SK-N-SH (cell line): ENCODE data around the gene EOMES. TPM values are rescaled to one million over a fixed set of nuclear protein-coding genes. Genes with fewer than 3 reads are reported as not detected.

Experiments
- CTCF ChIA-PET: fragments of 300-600, 350-600 bp; formaldehyde crosslinking; extraction: SDS; loops from one replicate; lab custom pipeline; 2021; lab: Yijun Ruan, JAX
- POLR2A ChIA-PET: fragments of 350-600 bp; sonication (Branson Sonifier 250); formaldehyde crosslinking; extraction: SDS; loops from one replicate; lab custom pipeline; 2020; ENCODE audit warnings: antibody characterized with exemption, inconsistent platforms; lab: Yijun Ruan, JAX
- DNase-seq: peaks from one replicate; pipeline ENCODE4 v3.0.0; 2012
- H2AFZ ChIP-seq: fragments of 200-600 bp; sonication (generic); 2 replicates; pipeline ENCODE4 v1.8.1; 2016; ENCODE audit warnings: antibody characterized with exemption, mild to moderate bottlenecking, low read depth
- H3F3A ChIP-seq: fragments of 200-600 bp; sonication (generic); replicated peaks from 2 replicates; pipeline ENCODE3; 2016; ENCODE audit warnings: antibody characterized with exemption, mild to moderate bottlenecking; ENCODE audit not compliant: insufficient read depth
- H3K27ac ChIP-seq, 2 experiments: fragments of 200-500 bp in 1 of 2; fragments of 200-600 bp in 1 of 2; sonication (Bioruptor generic) in 1 of 2; sonication (generic), shearing (Covaris generic) in 1 of 2; 2 replicates each; pipeline versions ENCODE4 v1.5.1 to v1.6.1; 2014 to 2016; ENCODE audit warnings: low read depth in 2 of 2, inconsistent platforms in 1 of 2, low read length in 1 of 2, mild to moderate bottlenecking in 1 of 2, mixed read lengths in 1 of 2
- H3K27me3 ChIP-seq: fragments of 200-600 bp; sonication (generic), shearing (Covaris generic); 2 replicates; pipeline ENCODE4 v1.6.1; 2016; ENCODE audit warnings: mixed run types; ENCODE audit not compliant: insufficient read depth
- H3K36me3 ChIP-seq, 2 experiments: fragments of 200-500 bp in 1 of 2; fragments of 200-600 bp in 1 of 2; sonication (Bioruptor generic) in 1 of 2; sonication (generic) in 1 of 2; replicated peaks in 1 of 2; 2 replicates each; pipeline versions ENCODE3 to v1.5.1; 2014 to 2016; ENCODE audit warnings: low read length in 1 of 2, mild to moderate bottlenecking in 1 of 2; ENCODE audit not compliant: insufficient read depth in 2 of 2, control insufficient read depth in 1 of 2
- H3K4me1 ChIP-seq, 2 experiments: fragments of 200-500 bp in 1 of 2; fragments of 200-600 bp in 1 of 2; sonication (Bioruptor generic) in 1 of 2; sonication (generic), shearing (Covaris generic) in 1 of 2; 2 replicates each; pipeline versions ENCODE4 v1.5.1 to v1.6.1; 2014 to 2016; ENCODE audit warnings: low read depth in 1 of 2, low read length in 1 of 2, mixed run types in 1 of 2; ENCODE audit not compliant: insufficient read depth in 2 of 2, control insufficient read depth in 1 of 2
- H3K4me2 ChIP-seq: fragments of 200-600 bp; sonication (generic), shearing (Covaris generic); 2 replicates; pipeline ENCODE4 v1.6.1; 2017; ENCODE audit warnings: mixed run types
- H3K4me3 ChIP-seq, 2 experiments: fragments of 200-500 bp in 1 of 2; fragments of 200-600 bp in 1 of 2; sonication (Bioruptor generic) in 1 of 2; sonication (generic), shearing (Covaris generic) in 1 of 2; 2 replicates each; pipeline versions ENCODE4 v1.5.1 to v1.8.1; 2014 to 2016; ENCODE audit warnings: low read depth in 2 of 2, inconsistent platforms in 1 of 2, low read length in 1 of 2, mild to moderate bottlenecking in 1 of 2, mixed read lengths in 1 of 2, moderate library complexity in 1 of 2
- H3K79me2 ChIP-seq: fragments of 200-600 bp; sonication (generic); 2 replicates; pipeline ENCODE4 v1.8.1; 2017; ENCODE audit warnings: mild to moderate bottlenecking; ENCODE audit not compliant: insufficient read depth
- H3K9ac ChIP-seq: fragments of 200-600 bp; sonication (generic); 2 replicates; pipeline ENCODE4 v1.6.1; 2017; ENCODE audit warnings: mixed run types
- H3K9me2 ChIP-seq: fragments of 200-600 bp; sonication (generic); 2 replicates; pipeline ENCODE4 v1.6.1; 2017; ENCODE audit warnings: mixed run types
- H3K9me3 ChIP-seq: fragments of 200-600 bp; sonication (generic); 2 replicates; pipeline ENCODE4 v1.6.1; 2017; ENCODE audit warnings: mixed run types, mild to moderate bottlenecking, moderate library complexity
- H4K20me1 ChIP-seq: fragments of 200-600 bp; sonication (generic); 2 replicates; pipeline ENCODE4 v1.6.1; 2017; ENCODE audit warnings: mild to moderate bottlenecking, mixed run types; ENCODE audit not compliant: insufficient read depth
- CHD2 ChIP-seq: fragments of 150-350 bp; IDR thresholded peaks from 2 replicates; pipeline ENCODE4 v1.6.1; 2018; ENCODE audit warnings: low read length; ENCODE audit not compliant: partially characterized antibody
- ELF1 ChIP-seq: IDR thresholded peaks from 2 replicates; pipeline ENCODE4 v1.4.0; 2012
- FOSL2 ChIP-seq: IDR thresholded peaks from 2 replicates; pipeline ENCODE4 v1.4.0; 2012; ENCODE audit warnings: low read depth, mild to moderate bottlenecking, moderate library complexity, borderline replicate concordance
- GABPA ChIP-seq: IDR thresholded peaks from 2 replicates; pipeline ENCODE4 v1.4.0; 2012; ENCODE audit warnings: low read depth, mild to moderate bottlenecking
- GATA2 ChIP-seq: sonication (generic); formaldehyde crosslinking; IDR thresholded peaks from 2 replicates; pipeline ENCODE4 v1.5.0; 2020; ENCODE audit warnings: mild to moderate bottlenecking, missing genetic modification reagents
- MEF2A ChIP-seq: IDR thresholded peaks from 2 replicates; pipeline ENCODE4 v1.4.0; 2012; ENCODE audit warnings: low read depth, borderline replicate concordance
- NFIC ChIP-seq: IDR thresholded peaks from 2 replicates; pipeline ENCODE4 v1.4.0; 2012; ENCODE audit warnings: borderline replicate concordance
- TCF12 ChIP-seq: IDR thresholded peaks from 2 replicates; pipeline ENCODE4 v1.4.0; 2012
- TEAD4 ChIP-seq: IDR thresholded peaks from 2 replicates; pipeline ENCODE4 v1.4.0; 2012; ENCODE audit warnings: mild to moderate bottlenecking, borderline replicate concordance; ENCODE audit not compliant: insufficient read depth
- YY1 ChIP-seq: IDR thresholded peaks from 2 replicates; pipeline ENCODE4 v1.4.0; 2012; ENCODE audit warnings: low read depth, mild to moderate bottlenecking
- WGBS: methylation state at CpG from one replicate; pipeline ENCODE4 v1.1.6; 2017; ENCODE audit warnings: low lambda C conversion rate; 5-methylcytosine and 5-hydroxymethylcytosine counted together
- polyA plus RNA-seq, 3 experiments: library from polyadenylated mRNA; depleted of rRNA; stranded (reverse); fragments of >200 nt; gene quantifications; 2 replicates each; pipeline ENCODE4 v1.2.3, GENCODE V29; 2012
- TF ChIP-seq, protein P1 (sequence below): IDR thresholded peaks from 2 replicates; pipeline ENCODE4 v1.4.0; 2012; ENCODE audit warnings: low read depth, borderline replicate concordance
- TF ChIP-seq, protein P2 (sequence below): IDR thresholded peaks from 2 replicates; pipeline ENCODE4 v1.4.0; 2012; ENCODE audit warnings: low read depth
- TF ChIP-seq, protein P3 (sequence below): IDR thresholded peaks from 2 replicates; pipeline ENCODE4 v1.4.0; 2012; ENCODE audit warnings: low read depth, borderline replicate concordance
- TF ChIP-seq, protein P4 (sequence below): IDR thresholded peaks from 2 replicates; pipeline ENCODE4 v1.6.1; 2012; ENCODE audit warnings: mild to moderate bottlenecking, low read depth, low read length, moderate library complexity
- TF ChIP-seq, protein P5 (sequence below): fragments of 150-350 bp; IDR thresholded peaks from 2 replicates; pipeline ENCODE4 v1.6.1; 2016; ENCODE audit warnings: mild to moderate bottlenecking, low read depth, low read length

EOMES gene
- polyA plus RNA-seq, 1 of the 3 experiments (the other 2 are of a cell fraction), result not detected

DNA sequence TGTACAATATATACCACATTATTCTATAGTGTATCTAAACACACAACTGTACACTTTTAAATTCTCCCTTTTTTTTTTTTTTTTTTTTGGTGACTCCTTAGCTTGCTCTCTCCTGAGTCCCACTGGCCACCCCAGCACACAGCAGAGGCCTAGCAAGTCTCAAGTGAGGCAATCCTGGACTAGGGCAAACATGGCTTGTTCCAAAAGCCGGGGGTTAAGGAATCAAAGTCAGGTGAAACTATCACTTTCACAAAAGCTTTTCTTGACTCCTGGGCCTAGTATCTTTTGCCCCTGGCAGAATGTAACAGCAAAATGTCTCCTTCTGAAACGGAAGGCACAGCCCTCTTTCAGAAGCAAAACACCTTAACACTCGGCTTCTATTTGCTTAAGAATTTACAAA is 5.8 kb downstream of the EOMES start:
- Histone ChIP-seq H3K4me2 (no peak overlapping the region), H3K4me3 (no peak overlapping the region), H3K36me3 (no peaks in the 10 kb centered on the region), H3K27me3 (peaks cover 87% of the 10 kb centered on the region), H3K4me1 (peaks cover 0 to 24% of the 10 kb centered on the region in 2 experiments; a peak in 2 of 4 replicates), H3K9me3 (no peaks in the 10 kb centered on the region), H4K20me1 (no peaks in the 10 kb centered on the region), H3K9ac (no peak overlapping the region), H2AFZ (no peak overlapping the region), H3K79me2 (no peaks in the 10 kb centered on the region), H3K9me2 (no peaks in the 10 kb centered on the region), H3F3A (no peaks in the 10 kb centered on the region), H3K27ac (no peak overlapping the region)
- TF ChIP-seq GATA2 (CRISPR knock-in tag) (no peak), NFIC (no peak), TEAD4 (no peak), TCF12 (no peak), CHD2 (no peak), ELF1 (no peak), GABPA (no peak)
- TF ChIP-seq, protein P1, sequence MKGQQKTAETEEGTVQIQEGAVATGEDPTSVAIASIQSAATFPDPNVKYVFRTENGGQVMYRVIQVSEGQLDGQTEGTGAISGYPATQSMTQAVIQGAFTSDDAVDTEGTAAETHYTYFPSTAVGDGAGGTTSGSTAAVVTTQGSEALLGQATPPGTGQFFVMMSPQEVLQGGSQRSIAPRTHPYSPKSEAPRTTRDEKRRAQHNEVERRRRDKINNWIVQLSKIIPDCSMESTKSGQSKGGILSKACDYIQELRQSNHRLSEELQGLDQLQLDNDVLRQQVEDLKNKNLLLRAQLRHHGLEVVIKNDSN, result no peak
- TF ChIP-seq, protein P2, sequence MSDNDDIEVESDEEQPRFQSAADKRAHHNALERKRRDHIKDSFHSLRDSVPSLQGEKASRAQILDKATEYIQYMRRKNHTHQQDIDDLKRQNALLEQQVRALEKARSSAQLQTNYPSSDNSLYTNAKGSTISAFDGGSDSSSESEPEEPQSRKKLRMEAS, result no peak
- TF ChIP-seq, protein P3, sequence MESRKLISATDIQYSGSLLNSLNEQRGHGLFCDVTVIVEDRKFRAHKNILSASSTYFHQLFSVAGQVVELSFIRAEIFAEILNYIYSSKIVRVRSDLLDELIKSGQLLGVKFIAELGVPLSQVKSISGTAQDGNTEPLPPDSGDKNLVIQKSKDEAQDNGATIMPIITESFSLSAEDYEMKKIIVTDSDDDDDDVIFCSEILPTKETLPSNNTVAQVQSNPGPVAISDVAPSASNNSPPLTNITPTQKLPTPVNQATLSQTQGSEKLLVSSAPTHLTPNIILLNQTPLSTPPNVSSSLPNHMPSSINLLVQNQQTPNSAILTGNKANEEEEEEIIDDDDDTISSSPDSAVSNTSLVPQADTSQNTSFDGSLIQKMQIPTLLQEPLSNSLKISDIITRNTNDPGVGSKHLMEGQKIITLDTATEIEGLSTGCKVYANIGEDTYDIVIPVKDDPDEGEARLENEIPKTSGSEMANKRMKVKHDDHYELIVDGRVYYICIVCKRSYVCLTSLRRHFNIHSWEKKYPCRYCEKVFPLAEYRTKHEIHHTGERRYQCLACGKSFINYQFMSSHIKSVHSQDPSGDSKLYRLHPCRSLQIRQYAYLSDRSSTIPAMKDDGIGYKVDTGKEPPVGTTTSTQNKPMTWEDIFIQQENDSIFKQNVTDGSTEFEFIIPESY, result no peak
- ChIA-PET POLR2A (no interaction called here), CTCF (interaction anchor here (1.0 to 1.3 kb wide), 2 partner anchors 11 to 12 kb away, joined by 3 to 5 read pairs; no protein-coding TSS in a partner anchor)
- DNase-seq, result no peak
- WGBS, result 59% methylated on average over 3 of the region's 3 CpGs

DNA sequence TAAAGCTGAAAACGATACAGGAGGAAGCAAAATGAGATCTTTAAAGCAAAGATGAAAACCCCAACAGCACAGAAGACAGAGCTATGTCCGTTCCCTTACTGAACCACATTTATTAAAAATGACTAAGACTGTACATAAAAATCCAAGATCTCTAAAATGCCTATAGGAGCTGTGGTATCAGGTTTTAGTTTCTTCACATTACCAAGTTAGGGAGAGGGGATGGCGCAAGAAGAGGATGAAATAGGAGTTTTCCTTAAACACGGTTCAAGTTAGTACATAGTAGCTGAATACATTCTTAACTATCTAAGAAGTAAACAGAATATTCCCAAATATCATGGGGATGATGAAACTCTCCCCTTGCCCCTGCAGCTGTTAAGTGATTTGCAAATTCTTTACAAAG is 6.3 kb downstream of the EOMES start:
- no peaks in the 10 kb centered on the region for H3K79me2 ChIP-seq
- H3K27ac ChIP-seq, result no peak overlapping the region
- no peaks in the 10 kb centered on the region for H4K20me1 ChIP-seq
- 66% methylated on average over 4 of the region's 4 CpGs for WGBS
- H3K36me3 ChIP-seq, result no peaks in the 10 kb centered on the region
- no peak overlapping the region for H3K9ac ChIP-seq
- no peak overlapping the region for H3K4me3 ChIP-seq
- no peaks in the 10 kb centered on the region for H3F3A ChIP-seq
- H3K9me2 ChIP-seq, result no peaks in the 10 kb centered on the region
- peaks cover 0 to 24% of the 10 kb centered on the region in 2 experiments; a peak in 2 of 4 replicates for H3K4me1 ChIP-seq
- POLR2A ChIA-PET, result no interaction called here
- no peak for DNase-seq
- H3K27me3 ChIP-seq, result peaks cover 83% of the 10 kb centered on the region
- H2AFZ ChIP-seq, result no peak overlapping the region
- H3K4me2 ChIP-seq, result no peak overlapping the region
- CTCF ChIA-PET, result interaction anchor here (1.0 to 1.3 kb wide), 3 partner anchors 11 to 24 kb away, joined by 3 to 5 read pairs (median 3); no protein-coding TSS in a partner anchor
- no peaks in the 10 kb centered on the region for H3K9me3 ChIP-seq
- TF ChIP-seq YY1, result no peak
- TF ChIP-seq, protein P4, sequence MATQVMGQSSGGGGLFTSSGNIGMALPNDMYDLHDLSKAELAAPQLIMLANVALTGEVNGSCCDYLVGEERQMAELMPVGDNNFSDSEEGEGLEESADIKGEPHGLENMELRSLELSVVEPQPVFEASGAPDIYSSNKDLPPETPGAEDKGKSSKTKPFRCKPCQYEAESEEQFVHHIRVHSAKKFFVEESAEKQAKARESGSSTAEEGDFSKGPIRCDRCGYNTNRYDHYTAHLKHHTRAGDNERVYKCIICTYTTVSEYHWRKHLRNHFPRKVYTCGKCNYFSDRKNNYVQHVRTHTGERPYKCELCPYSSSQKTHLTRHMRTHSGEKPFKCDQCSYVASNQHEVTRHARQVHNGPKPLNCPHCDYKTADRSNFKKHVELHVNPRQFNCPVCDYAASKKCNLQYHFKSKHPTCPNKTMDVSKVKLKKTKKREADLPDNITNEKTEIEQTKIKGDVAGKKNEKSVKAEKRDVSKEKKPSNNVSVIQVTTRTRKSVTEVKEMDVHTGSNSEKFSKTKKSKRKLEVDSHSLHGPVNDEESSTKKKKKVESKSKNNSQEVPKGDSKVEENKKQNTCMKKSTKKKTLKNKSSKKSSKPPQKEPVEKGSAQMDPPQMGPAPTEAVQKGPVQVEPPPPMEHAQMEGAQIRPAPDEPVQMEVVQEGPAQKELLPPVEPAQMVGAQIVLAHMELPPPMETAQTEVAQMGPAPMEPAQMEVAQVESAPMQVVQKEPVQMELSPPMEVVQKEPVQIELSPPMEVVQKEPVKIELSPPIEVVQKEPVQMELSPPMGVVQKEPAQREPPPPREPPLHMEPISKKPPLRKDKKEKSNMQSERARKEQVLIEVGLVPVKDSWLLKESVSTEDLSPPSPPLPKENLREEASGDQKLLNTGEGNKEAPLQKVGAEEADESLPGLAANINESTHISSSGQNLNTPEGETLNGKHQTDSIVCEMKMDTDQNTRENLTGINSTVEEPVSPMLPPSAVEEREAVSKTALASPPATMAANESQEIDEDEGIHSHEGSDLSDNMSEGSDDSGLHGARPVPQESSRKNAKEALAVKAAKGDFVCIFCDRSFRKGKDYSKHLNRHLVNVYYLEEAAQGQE, result no peak
- TF ChIP-seq GABPA, result no peak
- no peak for TF ChIP-seq MEF2A
- TF ChIP-seq, protein P5, sequence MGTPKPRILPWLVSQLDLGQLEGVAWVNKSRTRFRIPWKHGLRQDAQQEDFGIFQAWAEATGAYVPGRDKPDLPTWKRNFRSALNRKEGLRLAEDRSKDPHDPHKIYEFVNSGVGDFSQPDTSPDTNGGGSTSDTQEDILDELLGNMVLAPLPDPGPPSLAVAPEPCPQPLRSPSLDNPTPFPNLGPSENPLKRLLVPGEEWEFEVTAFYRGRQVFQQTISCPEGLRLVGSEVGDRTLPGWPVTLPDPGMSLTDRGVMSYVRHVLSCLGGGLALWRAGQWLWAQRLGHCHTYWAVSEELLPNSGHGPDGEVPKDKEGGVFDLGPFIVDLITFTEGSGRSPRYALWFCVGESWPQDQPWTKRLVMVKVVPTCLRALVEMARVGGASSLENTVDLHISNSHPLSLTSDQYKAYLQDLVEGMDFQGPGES, result no peak
- TF ChIP-seq, protein P3, result no peak
- TF ChIP-seq, protein P2, result no peak
- no peak for TF ChIP-seq FOSL2
- TF ChIP-seq ELF1, result no peak
